HCT116 (cell line): ENCODE measurements around the gene MOSPD3. TPM values are rescaled to one million over a fixed set of nuclear protein-coding genes. Genes with fewer than 3 reads are reported as not detected.

Experiments used
- ATAC-seq: fragments of 200-7000 bp; cut with Tn5 transposase; 2 replicates; pipeline ENCODE4 v1.9.1; 2020; ENCODE audit warnings: mild to moderate bottlenecking, moderate library complexity
- BruUV-seq: library from RNA; stranded (reverse); fragments of 400-500 nt; replicated peaks from 2 replicates; lab custom pipeline; 2021; lab: Mats Ljungman, UMichigan
- CTCF ChIA-PET: fragments of 300-600 bp; sonication (Branson Sonifier 250); formaldehyde crosslinking; loops from one replicate; lab custom pipeline; 2021; ENCODE audit warnings: antibody characterized with exemption; lab: Charles Lee
- POLR2A ChIA-PET: fragments of 300-600, 350-600 bp; sonication (Branson Sonifier 250); formaldehyde crosslinking; loops from one replicate; lab custom pipeline; 2021; ENCODE audit warnings: antibody characterized with exemption; lab: Charles Lee
- RAD21 ChIA-PET, 2 experiments: fragments of 300-600 bp; sonication (Branson Sonifier 250); formaldehyde crosslinking; loops; one replicate each; lab custom pipeline; 2023; ENCODE audit warnings: low total read pairs in 2 of 2; ENCODE audit not compliant: uncharacterized antibody in 2 of 2, unreplicated experiment in 2 of 2, low non-redundant PET in 1 of 2; lab: Charles Lee
- DNase-seq: peaks from one replicate; pipeline ENCODE4 v3.0.0-alpha.2; 2010; ENCODE audit warnings: low read depth, low spot score
- H2AFZ ChIP-seq: fragments of 200-600 bp; shearing (Covaris generic), sonication (generic); 2 replicates; pipeline ENCODE4 v1.6.1; 2017; ENCODE audit warnings: low read depth, mixed run types, mixed read lengths, antibody characterized with exemption, low read length; ENCODE audit not compliant: poor library complexity, severe bottlenecking
- H3K27ac ChIP-seq: 2 replicates; pipeline ENCODE4 v1.5.1; 2012; ENCODE audit warnings: low read depth, low read length
- H3K27me3 ChIP-seq: fragments of 200-600 bp; sonication (generic); 2 replicates; pipeline ENCODE4 v1.6.1; 2016; ENCODE audit warnings: mixed run types, low read length, mixed read lengths; ENCODE audit not compliant: insufficient read depth
- H3K36me3 ChIP-seq, 2 experiments: fragments of 200-500 bp in 1 of 2; fragments of 200-600 bp in 1 of 2; sonication (Bioruptor generic) in 1 of 2; sonication (generic) in 1 of 2; 2 replicates each; pipeline versions ENCODE4 v1.5.1 to v1.6.1; 2014 to 2016; ENCODE audit warnings: low read length in 2 of 2, inconsistent platforms in 1 of 2, mixed read lengths in 1 of 2, mixed run types in 1 of 2; ENCODE audit not compliant: insufficient read depth in 2 of 2, control insufficient read depth in 1 of 2
- H3K4me1 ChIP-seq, 2 experiments: fragments of 200-600 bp in 1 of 2; sonication (generic) in 1 of 2; 2 replicates each; pipeline versions ENCODE4 v1.5.1 to v1.6.1; 2012 to 2017; ENCODE audit warnings: low read length in 2 of 2, inconsistent platforms in 1 of 2, mild to moderate bottlenecking in 1 of 2, mixed read lengths in 1 of 2, mixed run types in 1 of 2, moderate library complexity in 1 of 2; ENCODE audit not compliant: insufficient read depth in 2 of 2, control insufficient read depth in 1 of 2
- H3K4me2 ChIP-seq: fragments of 200-600 bp; sonication (generic); 2 replicates; pipeline ENCODE4 v1.6.1; 2017; ENCODE audit warnings: mixed run types, low read length, mixed read lengths
- H3K4me3 ChIP-seq, 2 experiments: fragments of 200-600 bp in 1 of 2; sonication (generic) in 1 of 2; replicated peaks in 1 of 2; 2 replicates each; pipeline ENCODE4 v1.5.1; 2011 to 2016; ENCODE audit warnings: low read length in 2 of 2, control low read depth in 1 of 2, low read depth in 1 of 2, mild to moderate bottlenecking in 1 of 2, mixed read lengths in 1 of 2, mixed run types in 1 of 2
- H3K79me2 ChIP-seq: fragments of 200-600 bp; sonication (generic); 2 replicates; pipeline ENCODE4 v1.6.1; 2017; ENCODE audit warnings: mild to moderate bottlenecking, mixed run types, low read length, moderate library complexity, mixed read lengths; ENCODE audit not compliant: insufficient read depth
- H3K9ac ChIP-seq: fragments of 200-600 bp; sonication (generic); 2 replicates; pipeline ENCODE4 v1.6.1; 2016; ENCODE audit warnings: low read length, mixed read lengths
- H3K9me2 ChIP-seq: fragments of 200-600 bp; sonication (generic), shearing (Covaris generic); 2 replicates; pipeline ENCODE4 v1.6.1; 2017; ENCODE audit warnings: mixed run types, mild to moderate bottlenecking, moderate library complexity; ENCODE audit not compliant: insufficient read depth
- H3K9me3 ChIP-seq, 2 experiments: fragments of 200-500 bp in 1 of 2; fragments of 200-600 bp in 1 of 2; sonication (Bioruptor generic) in 1 of 2; sonication (generic) in 1 of 2; 2 replicates each; pipeline ENCODE4 v1.6.1; 2014 to 2017; ENCODE audit warnings: low read length in 2 of 2, mixed read lengths in 2 of 2, inconsistent platforms in 1 of 2, low read depth in 1 of 2, mild to moderate bottlenecking in 1 of 2, mixed run types in 1 of 2, moderate library complexity in 1 of 2; ENCODE audit not compliant: control insufficient read depth in 1 of 2, insufficient read depth in 1 of 2
- H4K20me1 ChIP-seq: fragments of 200-600 bp; sonication (generic), shearing (Covaris generic); 2 replicates; pipeline ENCODE4 v1.6.1; 2017; ENCODE audit warnings: mixed run types, mild to moderate bottlenecking, moderate library complexity; ENCODE audit not compliant: insufficient read depth
- EZH2 ChIP-seq: fragments of 200-600 bp; sonication (generic); IDR thresholded peaks from 2 replicates; pipeline ENCODE4 v1.6.1; 2017; ENCODE audit warnings: antibody characterized with exemption, mixed run types
- JUND ChIP-seq: IDR thresholded peaks from 2 replicates; pipeline ENCODE4 v1.6.1; 2012
- POLR2A ChIP-seq: IDR thresholded peaks from 2 replicates; pipeline ENCODE4 v1.7.0; 2011; ENCODE audit warnings: borderline replicate concordance; ENCODE audit not compliant: insufficient read depth, insufficient read length; ENCODE audit errors: extremely low read depth
- POLR2AphosphoS5 ChIP-seq: IDR thresholded peaks from 2 replicates; pipeline ENCODE4 v1.6.1; 2011; ENCODE audit warnings: mild to moderate bottlenecking, low read depth, low read length, moderate library complexity
- SIN3A ChIP-seq: IDR thresholded peaks from 2 replicates; pipeline ENCODE4 v1.6.1; 2012; ENCODE audit warnings: low read depth
- intact Hi-C: fragments of 100-400 bp; cut with micrococcal nuclease; formaldehyde crosslinking; loops from 2 replicates; pipeline ENCODE4 v1.10.0; 2022
- total RNA-seq: library from RNA; stranded (reverse); gene quantifications from one replicate; pipeline ENCODE4 v1.2.1, GENCODE V29; 2021; ENCODE audit not compliant: unreplicated experiment
- TF ChIP-seq, protein P1 (sequence below): IDR thresholded peaks from 2 replicates; pipeline ENCODE4 v1.6.1; 2012; ENCODE audit warnings: low read depth
- TF ChIP-seq, protein P2 (sequence below): IDR thresholded peaks from 2 replicates; pipeline ENCODE4 v1.6.1; 2012
- TF ChIP-seq, protein P3 (sequence below), 3 experiments: fragments of 200-600 bp in 1 of 3; sonication (generic) in 1 of 3; IDR thresholded peaks in 2 of 3; conservative IDR thresholded peaks in 1 of 3; 2 replicates each; pipeline ENCODE4 v1.5.1; 2012 to 2017; ENCODE audit warnings: low read depth in 2 of 3, low read length in 2 of 3, antibody characterized with exemption in 1 of 3, borderline replicate concordance in 1 of 3, control low read depth in 1 of 3, mild to moderate bottlenecking in 1 of 3, mixed read lengths in 1 of 3, mixed run types in 1 of 3, moderate library complexity in 1 of 3; ENCODE audit not compliant: insufficient read depth in 1 of 3
- TF ChIP-seq, protein P4 (sequence below): IDR thresholded peaks from 2 replicates; pipeline ENCODE4 v1.6.1; 2012

The MOSPD3 gene
- total RNA-seq, 1 experiment from 2014 or later, result 32.8 TPM

DNA sequence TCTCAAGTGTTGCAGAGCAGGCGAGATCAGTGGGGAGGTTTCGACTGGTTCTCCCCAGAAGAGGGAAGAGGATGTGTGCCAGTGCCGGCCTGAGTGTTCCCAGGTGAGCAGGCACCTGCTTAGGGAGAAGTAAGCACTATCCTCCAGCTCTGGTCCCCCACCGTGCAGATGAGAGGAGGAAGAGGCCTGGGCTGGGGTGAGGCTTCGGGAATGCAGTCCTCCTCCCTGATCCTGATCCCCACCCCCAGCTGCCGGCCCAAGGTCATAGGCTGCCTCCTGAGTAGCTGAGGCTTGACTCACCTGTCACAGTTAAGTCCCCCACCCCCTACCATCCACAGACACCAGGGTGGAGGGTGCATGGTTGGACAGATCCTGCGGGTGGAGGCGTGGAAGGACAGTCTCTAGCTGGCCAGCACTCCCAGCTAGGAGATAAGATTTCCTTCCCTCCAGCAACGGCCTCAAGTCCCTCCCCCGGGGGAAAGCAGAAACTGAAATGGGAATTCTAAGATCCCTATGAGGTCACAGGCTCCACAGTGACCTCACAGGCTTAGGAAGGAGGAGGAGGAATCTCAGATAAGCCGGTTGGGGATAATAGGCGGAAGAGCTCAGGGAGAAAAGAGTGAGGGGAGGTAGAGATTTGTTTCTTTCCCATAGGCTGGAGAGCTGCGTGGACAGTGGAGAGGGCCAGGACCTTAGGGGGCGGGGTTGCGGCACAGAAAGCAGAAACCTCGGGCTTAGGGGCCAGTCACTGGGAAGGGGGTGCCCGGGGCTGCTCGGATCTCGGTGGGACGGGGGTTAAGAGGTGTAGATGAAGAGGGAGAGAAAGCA is 27.4 kb upstream of the MOSPD3 start:
- intact Hi-C loops, result no loop called here
- H3K9me3 ChIP-seq, result no peaks in the 10 kb centered on the region
- H2AFZ ChIP-seq, result no peak overlapping the region
- H3K9ac ChIP-seq, result peak overlapping the region; percentile 91
- no peaks in the 10 kb centered on the region for H4K20me1 ChIP-seq
- peak overlapping the region; percentile 97 for H3K27ac ChIP-seq
- peak overlapping the region; percentile 71 to 87 for H3K4me3 ChIP-seq
- H3K9me2 ChIP-seq, result no peaks in the 10 kb centered on the region
- peak overlapping the region; percentile 88 for H3K4me2 ChIP-seq
- H3K79me2 ChIP-seq, result peaks cover 11% of the 10 kb centered on the region; the same call in 1 of the 2 replicates
- peaks cover 5 to 8% of the 10 kb centered on the region in 2 experiments; a peak in 3 of 4 replicates for H3K36me3 ChIP-seq
- peaks cover 2 to 22% of the 10 kb centered on the region in 2 experiments; a peak in 3 of 4 replicates for H3K4me1 ChIP-seq
- ChIA-PET POLR2A (interaction anchor here (1.4 to 2.3 kb wide), 5 partner anchors 8 to 156 kb away, joined by 9 to 23 read pairs (median 15); partner anchors contain the start of genes MEPCE, MOSPD3, POP7 and ZCWPW1), RAD21 (interaction anchor here in 1 of 2 experiments (0.6 kb wide), 1 partner anchor 71 kb away, joined by 4 read pairs; no protein-coding TSS in a partner anchor), CTCF (interaction anchor here (0.5 to 2.9 kb wide), 7 partner anchors 20 to 493 kb away, joined by 3 to 12 read pairs (median 6); partner anchors contain the start of genes MOSPD3, POP7 and SPACDR)
- no peaks in the 10 kb centered on the region for H3K27me3 ChIP-seq
- no peak for ATAC-seq
- DNase-seq, result no peak
- BruUV-seq, result TSS peak; percentile 52
- TF ChIP-seq EZH2 (no peak), POLR2AphosphoS5 (no peak), SIN3A (no peak), POLR2A (no peak), JUND (no peak)
- TF ChIP-seq, protein P1, sequence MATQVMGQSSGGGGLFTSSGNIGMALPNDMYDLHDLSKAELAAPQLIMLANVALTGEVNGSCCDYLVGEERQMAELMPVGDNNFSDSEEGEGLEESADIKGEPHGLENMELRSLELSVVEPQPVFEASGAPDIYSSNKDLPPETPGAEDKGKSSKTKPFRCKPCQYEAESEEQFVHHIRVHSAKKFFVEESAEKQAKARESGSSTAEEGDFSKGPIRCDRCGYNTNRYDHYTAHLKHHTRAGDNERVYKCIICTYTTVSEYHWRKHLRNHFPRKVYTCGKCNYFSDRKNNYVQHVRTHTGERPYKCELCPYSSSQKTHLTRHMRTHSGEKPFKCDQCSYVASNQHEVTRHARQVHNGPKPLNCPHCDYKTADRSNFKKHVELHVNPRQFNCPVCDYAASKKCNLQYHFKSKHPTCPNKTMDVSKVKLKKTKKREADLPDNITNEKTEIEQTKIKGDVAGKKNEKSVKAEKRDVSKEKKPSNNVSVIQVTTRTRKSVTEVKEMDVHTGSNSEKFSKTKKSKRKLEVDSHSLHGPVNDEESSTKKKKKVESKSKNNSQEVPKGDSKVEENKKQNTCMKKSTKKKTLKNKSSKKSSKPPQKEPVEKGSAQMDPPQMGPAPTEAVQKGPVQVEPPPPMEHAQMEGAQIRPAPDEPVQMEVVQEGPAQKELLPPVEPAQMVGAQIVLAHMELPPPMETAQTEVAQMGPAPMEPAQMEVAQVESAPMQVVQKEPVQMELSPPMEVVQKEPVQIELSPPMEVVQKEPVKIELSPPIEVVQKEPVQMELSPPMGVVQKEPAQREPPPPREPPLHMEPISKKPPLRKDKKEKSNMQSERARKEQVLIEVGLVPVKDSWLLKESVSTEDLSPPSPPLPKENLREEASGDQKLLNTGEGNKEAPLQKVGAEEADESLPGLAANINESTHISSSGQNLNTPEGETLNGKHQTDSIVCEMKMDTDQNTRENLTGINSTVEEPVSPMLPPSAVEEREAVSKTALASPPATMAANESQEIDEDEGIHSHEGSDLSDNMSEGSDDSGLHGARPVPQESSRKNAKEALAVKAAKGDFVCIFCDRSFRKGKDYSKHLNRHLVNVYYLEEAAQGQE, result no peak
- TF ChIP-seq, protein P2, sequence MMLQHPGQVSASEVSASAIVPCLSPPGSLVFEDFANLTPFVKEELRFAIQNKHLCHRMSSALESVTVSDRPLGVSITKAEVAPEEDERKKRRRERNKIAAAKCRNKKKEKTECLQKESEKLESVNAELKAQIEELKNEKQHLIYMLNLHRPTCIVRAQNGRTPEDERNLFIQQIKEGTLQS, result no peak
- TF ChIP-seq, protein P3, sequence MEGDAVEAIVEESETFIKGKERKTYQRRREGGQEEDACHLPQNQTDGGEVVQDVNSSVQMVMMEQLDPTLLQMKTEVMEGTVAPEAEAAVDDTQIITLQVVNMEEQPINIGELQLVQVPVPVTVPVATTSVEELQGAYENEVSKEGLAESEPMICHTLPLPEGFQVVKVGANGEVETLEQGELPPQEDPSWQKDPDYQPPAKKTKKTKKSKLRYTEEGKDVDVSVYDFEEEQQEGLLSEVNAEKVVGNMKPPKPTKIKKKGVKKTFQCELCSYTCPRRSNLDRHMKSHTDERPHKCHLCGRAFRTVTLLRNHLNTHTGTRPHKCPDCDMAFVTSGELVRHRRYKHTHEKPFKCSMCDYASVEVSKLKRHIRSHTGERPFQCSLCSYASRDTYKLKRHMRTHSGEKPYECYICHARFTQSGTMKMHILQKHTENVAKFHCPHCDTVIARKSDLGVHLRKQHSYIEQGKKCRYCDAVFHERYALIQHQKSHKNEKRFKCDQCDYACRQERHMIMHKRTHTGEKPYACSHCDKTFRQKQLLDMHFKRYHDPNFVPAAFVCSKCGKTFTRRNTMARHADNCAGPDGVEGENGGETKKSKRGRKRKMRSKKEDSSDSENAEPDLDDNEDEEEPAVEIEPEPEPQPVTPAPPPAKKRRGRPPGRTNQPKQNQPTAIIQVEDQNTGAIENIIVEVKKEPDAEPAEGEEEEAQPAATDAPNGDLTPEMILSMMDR (IDR thresholded peaks at IDR 0.05 in 2 of 3, conservative IDR thresholded peaks at IDR 0.05 in 1 of 3; ENCODE audit: borderline replicate concordance in 1 of 3, insufficient read depth in 1 of 3, low read depth in 2 of 3, low read length in 2 of 3), result no peak
- TF ChIP-seq, protein P4, sequence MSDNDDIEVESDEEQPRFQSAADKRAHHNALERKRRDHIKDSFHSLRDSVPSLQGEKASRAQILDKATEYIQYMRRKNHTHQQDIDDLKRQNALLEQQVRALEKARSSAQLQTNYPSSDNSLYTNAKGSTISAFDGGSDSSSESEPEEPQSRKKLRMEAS, result no peak
